Hepatocyte (in vitro differentiated cells): Measurements from ENCODE around the gene LCORL. TPM values are rescaled to one million over a fixed set of nuclear protein-coding genes. Genes with fewer than 3 reads are reported as not detected.
A peak's percentile ranks its signal among the peaks of the same experiment; 100 is the strongest.

ENCODE experiments used
- DNase-seq: peaks from one replicate; pipeline ENCODE4 v3.0.0-alpha.2; 2016; ENCODE audit warnings: low spot score
- H2AFZ ChIP-seq: fragments of 200-600 bp; sonication (generic); 2 replicates; pipeline ENCODE4 v1.6.0; 2016; ENCODE audit warnings: antibody characterized with exemption, mild to moderate bottlenecking
- H3K27ac ChIP-seq: fragments of 200-600 bp; sonication (generic); 2 replicates; pipeline ENCODE4 v1.5.1; 2016; ENCODE audit warnings: mild to moderate bottlenecking
- H3K27me3 ChIP-seq: fragments of 200-600 bp; sonication (generic); 2 replicates; pipeline ENCODE4 v1.6.1; 2016
- H3K36me3 ChIP-seq: fragments of 200-600 bp; sonication (generic); replicated peaks from 2 replicates; pipeline ENCODE4 v1.5.1; 2016; ENCODE audit warnings: low read depth; ENCODE audit not compliant: insufficient read depth
- H3K4me1 ChIP-seq: fragments of 200-600 bp; sonication (generic); 2 replicates; pipeline ENCODE4 v1.5.1; 2016; ENCODE audit warnings: mild to moderate bottlenecking, moderate library complexity; ENCODE audit not compliant: insufficient read depth
- H3K4me2 ChIP-seq: fragments of 200-600 bp; sonication (generic); 2 replicates; pipeline ENCODE4 v1.6.0; 2016
- H3K4me3 ChIP-seq: fragments of 200-600 bp; sonication (generic); 2 replicates; pipeline ENCODE4 v1.5.1; 2016; ENCODE audit warnings: mild to moderate bottlenecking
- H3K79me2 ChIP-seq: fragments of 200-600 bp; sonication (generic); 2 replicates; pipeline ENCODE4 v1.6.0; 2017; ENCODE audit warnings: mild to moderate bottlenecking
- H3K9me2 ChIP-seq: fragments of 200-600 bp; sonication (generic); replicated peaks from 2 replicates; pipeline ENCODE4 v1.6.0; 2017; ENCODE audit warnings: mild to moderate bottlenecking; ENCODE audit not compliant: insufficient read depth
- H3K9me3 ChIP-seq: fragments of 200-600 bp; sonication (generic); 2 replicates; pipeline ENCODE4 v1.5.1; 2016; ENCODE audit warnings: low read depth, mild to moderate bottlenecking
- H4K20me1 ChIP-seq: fragments of 200-600 bp; sonication (generic); 2 replicates; pipeline ENCODE4 v1.6.0; 2016; ENCODE audit warnings: mild to moderate bottlenecking; ENCODE audit not compliant: insufficient read depth, poor library complexity, severe bottlenecking
- EZH2 ChIP-seq: fragments of 200-600 bp; sonication (generic); IDR thresholded peaks from 2 replicates; pipeline ENCODE4 v1.6.1; 2016; ENCODE audit warnings: antibody characterized with exemption, mild to moderate bottlenecking, borderline replicate concordance
- EZH2phosphoT487 ChIP-seq: fragments of 200-600 bp; sonication (generic); IDR thresholded peaks from one replicate; pipeline ENCODE4 v1.6.1; 2018; ENCODE audit warnings: antibody characterized with exemption, mild to moderate bottlenecking, low read depth, moderate library complexity; ENCODE audit not compliant: unreplicated experiment, severe bottlenecking
- WGBS: methylation state at CpG from one replicate; pipeline ENCODE4 v1.1.6; 2016; ENCODE audit warnings: low lambda C conversion rate; ENCODE audit errors: missing lambda C conversion rate; 5-methylcytosine and 5-hydroxymethylcytosine counted together
- polyA plus RNA-seq: library from polyadenylated mRNA; unstranded; fragments of >200 nt; fragmentation: Nextera tagmentation; extraction: Ambion mirVana; gene quantifications from 2 replicates; pipeline ENCODE4 v1.2.1, GENCODE V29; 2016
- total RNA-seq: library from RNA; depleted of rRNA; stranded (reverse); fragments of >200 nt; gene quantifications from 2 replicates; pipeline ENCODE4 v1.2.3, GENCODE V29; 2014
- TF ChIP-seq, protein P1 (sequence below): fragments of 200-600 bp; sonication (generic); IDR thresholded peaks from 2 replicates; pipeline ENCODE4 v1.5.1; 2016; ENCODE audit warnings: antibody characterized with exemption, mild to moderate bottlenecking; ENCODE audit not compliant: poor library complexity

LCORL gene
- total and polyA plus RNA-seq, 2 experiments from 2014 or later, result 9.4 to 19.6 TPM

DNA sequence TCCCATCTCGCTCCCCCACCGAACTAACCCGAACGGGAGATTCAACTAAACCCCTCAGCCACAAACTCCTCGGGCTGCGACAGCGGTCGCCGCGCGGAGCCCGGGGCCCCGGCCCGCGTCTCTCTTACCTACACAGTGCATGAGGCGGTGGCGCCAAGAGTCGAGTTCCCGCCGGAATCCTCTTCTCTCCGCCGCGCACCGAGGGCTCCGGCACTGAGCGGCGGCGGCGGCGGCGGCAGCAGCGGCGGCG lies 160 bp downstream of the LCORL start:
- peak overlapping the region; percentile 97 for H3K27ac ChIP-seq
- H2AFZ ChIP-seq, result peak overlapping the region; percentile 95
- TF ChIP-seq, protein P1, sequence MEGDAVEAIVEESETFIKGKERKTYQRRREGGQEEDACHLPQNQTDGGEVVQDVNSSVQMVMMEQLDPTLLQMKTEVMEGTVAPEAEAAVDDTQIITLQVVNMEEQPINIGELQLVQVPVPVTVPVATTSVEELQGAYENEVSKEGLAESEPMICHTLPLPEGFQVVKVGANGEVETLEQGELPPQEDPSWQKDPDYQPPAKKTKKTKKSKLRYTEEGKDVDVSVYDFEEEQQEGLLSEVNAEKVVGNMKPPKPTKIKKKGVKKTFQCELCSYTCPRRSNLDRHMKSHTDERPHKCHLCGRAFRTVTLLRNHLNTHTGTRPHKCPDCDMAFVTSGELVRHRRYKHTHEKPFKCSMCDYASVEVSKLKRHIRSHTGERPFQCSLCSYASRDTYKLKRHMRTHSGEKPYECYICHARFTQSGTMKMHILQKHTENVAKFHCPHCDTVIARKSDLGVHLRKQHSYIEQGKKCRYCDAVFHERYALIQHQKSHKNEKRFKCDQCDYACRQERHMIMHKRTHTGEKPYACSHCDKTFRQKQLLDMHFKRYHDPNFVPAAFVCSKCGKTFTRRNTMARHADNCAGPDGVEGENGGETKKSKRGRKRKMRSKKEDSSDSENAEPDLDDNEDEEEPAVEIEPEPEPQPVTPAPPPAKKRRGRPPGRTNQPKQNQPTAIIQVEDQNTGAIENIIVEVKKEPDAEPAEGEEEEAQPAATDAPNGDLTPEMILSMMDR, result no peak
- TF ChIP-seq EZH2 (no peak), EZH2phosphoT487 (no peak)
- H3K4me3 ChIP-seq, result peak overlapping the region; percentile 85
- H4K20me1 ChIP-seq, result peaks cover 35% of the 10 kb centered on the region
- peaks cover 6% of the 10 kb centered on the region for H3K4me1 ChIP-seq
- 1% methylated on average over 30 of the region's 34 CpGs for WGBS
- DNase-seq, result no peak
- H3K4me2 ChIP-seq, result peak overlapping the region; percentile 89
- H3K9me3 ChIP-seq, result no peaks in the 10 kb centered on the region
- H3K9me2 ChIP-seq, result no peaks in the 10 kb centered on the region
- peaks cover 41% of the 10 kb centered on the region for H3K79me2 ChIP-seq
- no peaks in the 10 kb centered on the region for H3K36me3 ChIP-seq
- H3K27me3 ChIP-seq, result no peaks in the 10 kb centered on the region

DNA sequence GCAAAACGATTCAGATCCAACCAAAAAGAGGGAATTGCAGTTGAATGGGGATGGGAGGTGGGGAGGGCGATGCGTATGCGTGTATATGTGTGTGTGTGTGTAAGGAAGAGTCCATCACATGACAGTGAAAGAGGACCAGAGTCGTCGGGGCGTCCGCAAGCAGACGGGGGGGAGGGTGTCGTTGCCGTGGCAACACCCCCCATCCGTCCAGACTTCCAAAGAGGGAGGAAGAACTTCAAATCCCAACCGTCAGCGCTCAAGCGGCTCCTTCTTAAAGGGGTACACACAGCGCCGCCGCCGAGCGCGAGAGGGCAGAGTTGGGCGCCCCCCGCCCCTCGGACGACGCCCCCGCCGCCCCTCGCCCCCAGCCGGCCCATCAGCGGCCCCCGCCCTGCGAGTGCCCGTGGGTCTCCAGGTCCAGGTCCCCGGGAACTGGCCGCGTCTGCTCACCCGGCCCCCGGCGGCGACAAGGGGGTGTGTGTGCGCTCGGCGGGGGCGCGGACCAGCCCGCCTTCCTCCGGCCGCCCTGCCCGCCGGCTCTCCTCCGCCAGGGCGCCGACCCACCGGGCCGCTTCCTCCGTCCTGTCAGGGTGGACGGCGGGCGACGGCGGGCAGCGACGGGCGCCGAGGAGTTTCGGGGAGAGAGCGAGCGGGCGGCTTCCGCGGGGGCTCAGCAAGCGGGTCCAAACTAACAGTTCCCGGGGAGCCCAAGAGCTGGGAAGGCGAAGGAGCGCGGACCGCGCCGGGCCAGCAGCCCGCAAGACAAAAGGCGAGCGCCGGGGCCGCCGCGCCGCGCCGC lies 685 bp downstream of the LCORL start:
- peak overlapping the region; percentile 95 for H2AFZ ChIP-seq
- TF ChIP-seq, protein P1, result no peak
- no peak for TF ChIP-seq EZH2
- no peak for TF ChIP-seq EZH2phosphoT487

DNA sequence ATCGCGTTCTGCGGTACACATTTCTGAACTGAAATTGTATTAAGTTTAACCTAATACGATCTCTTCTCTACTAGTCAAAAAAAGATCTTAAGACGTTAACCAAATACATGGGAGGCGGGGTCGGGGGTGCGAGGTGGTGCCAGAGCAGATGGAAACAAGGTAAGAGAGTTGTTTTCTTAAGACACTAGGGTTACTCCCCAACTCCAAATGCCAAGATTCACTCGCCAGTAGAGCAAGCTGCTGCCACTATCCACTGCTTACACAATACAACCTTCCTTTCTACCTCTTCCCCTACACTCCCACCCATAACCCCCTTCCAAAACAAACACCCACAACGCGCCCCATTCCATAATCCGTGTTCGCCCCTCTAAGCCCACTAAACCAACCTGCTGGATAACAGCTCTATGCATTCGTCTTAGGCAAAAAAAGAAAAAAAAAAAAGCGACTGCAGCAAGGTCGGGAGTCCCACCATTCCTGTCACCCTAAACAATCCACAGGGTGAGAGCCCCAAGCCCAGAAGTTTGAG lies 1.3 kb downstream of the LCORL start:
- peak; percentile 8 for DNase-seq
- Histone ChIP-seq H4K20me1 (peaks cover 42% of the 10 kb centered on the region), H3K4me1 (peaks cover 6% of the 10 kb centered on the region), H3K4me2 (peak overlapping the region; percentile 89), H3K9me3 (no peaks in the 10 kb centered on the region), H3K9me2 (no peaks in the 10 kb centered on the region), H2AFZ (peak overlapping the region; percentile 95), H3K36me3 (no peaks in the 10 kb centered on the region), H3K79me2 (peaks cover 53% of the 10 kb centered on the region), H3K27ac (peak overlapping the region; percentile 35), H3K27me3 (no peaks in the 10 kb centered on the region), H3K4me3 (peak overlapping the region; percentile 85)
- TF ChIP-seq, protein P1, result no peak
- TF ChIP-seq EZH2phosphoT487 (no peak), EZH2 (no peak)
- 8% methylated on average over 16 of the region's 16 CpGs for WGBS

More for the DNA sequence above, 685 bp downstream of the LCORL start:
- H3K9me2 ChIP-seq, result no peaks in the 10 kb centered on the region
- H3K4me3 ChIP-seq, result peak overlapping the region; percentile 85
- H3K27me3 ChIP-seq, result no peaks in the 10 kb centered on the region
- 1% methylated on average over 25 of the region's 90 CpGs for WGBS
- peaks cover 6% of the 10 kb centered on the region for H3K4me1 ChIP-seq
- peak; percentile 85 for DNase-seq
- H4K20me1 ChIP-seq, result peaks cover 38% of the 10 kb centered on the region
- peak overlapping the region; percentile 97 for H3K27ac ChIP-seq
- no peaks in the 10 kb centered on the region for H3K36me3 ChIP-seq
- H3K9me3 ChIP-seq, result no peaks in the 10 kb centered on the region
- peaks cover 46% of the 10 kb centered on the region for H3K79me2 ChIP-seq
- H3K4me2 ChIP-seq, result peak overlapping the region; percentile 89
